ENCODE measurements around the gene GBGT1. TPM values are rescaled to one million over a fixed set of nuclear protein-coding genes. Genes with fewer than 3 reads are reported as not detected.

The GBGT1 gene
- total and polyA plus RNA-seq, 2 donors (not counting 1 experiment from before 2014, with no cell fraction given) = 2.6 to 4.1 TPM

DNA sequence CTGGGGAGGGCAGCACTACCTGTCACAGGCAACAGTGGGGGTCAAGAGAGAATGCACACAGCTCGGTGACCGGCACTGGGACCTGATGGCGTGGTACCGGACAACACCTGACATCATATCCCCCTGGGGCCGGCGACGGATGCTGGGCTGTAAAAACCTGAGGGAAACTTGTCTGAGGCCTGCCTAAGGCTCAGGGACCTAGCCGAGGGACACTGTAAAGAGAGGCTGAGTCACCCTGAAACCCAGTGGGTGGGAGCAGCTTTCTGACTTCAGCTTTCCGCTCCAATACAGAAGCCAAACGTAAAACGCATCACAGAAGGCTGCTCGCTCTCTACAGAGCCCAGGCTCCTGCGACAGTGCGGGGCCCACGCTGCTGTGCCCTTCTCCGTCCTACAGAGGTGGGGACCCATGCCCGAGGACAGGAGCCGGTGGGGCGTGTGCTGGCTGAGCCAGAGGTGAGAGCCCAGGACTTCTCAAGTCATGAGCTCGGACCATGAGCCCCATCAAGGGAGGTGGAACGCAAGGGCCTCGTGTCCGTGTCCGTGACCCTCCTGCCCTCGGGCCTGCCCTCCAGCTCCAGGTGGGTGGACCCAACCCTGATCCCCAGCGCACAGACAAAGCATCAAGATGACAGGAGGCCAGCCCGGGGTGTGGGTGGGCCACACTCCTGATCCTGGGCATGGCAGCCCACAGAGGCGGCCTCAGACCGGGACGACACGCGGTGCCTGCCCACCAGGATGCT lies 47.9 kb downstream of the GBGT1 start:
- Histone ChIP-seq H4K20me1 (ENCODE audit: control insufficient read depth, extremely low read depth, insufficient read depth, low read length) (no peaks in the 10 kb centered on the region), H3K36me3 (ENCODE audit: control insufficient read depth, insufficient read depth, low read length) (no peaks in the 10 kb centered on the region), H3K9ac (ENCODE audit: insufficient read depth, low read length) (no peak overlapping the region), H3K4me3 (replicated peaks in 1 of 4; ENCODE audit: control extremely low read depth in 1 of 4, insufficient read depth in 1 of 4, low read depth in 3 of 4, low read length in 4 of 4) (no peak overlapping the region), H3K9me3 (ENCODE audit: control insufficient read depth, insufficient read depth, low read depth, low read length) (no peaks in the 10 kb centered on the region), H3K4me2 (ENCODE audit: extremely low read depth, insufficient read depth, low read length) (no peak overlapping the region), H3K27me3 (ENCODE audit: control insufficient read depth, insufficient read depth, low read length) (no peaks in the 10 kb centered on the region), H3K27ac (ENCODE audit: insufficient read depth, low read length) (no peak overlapping the region), H3K79me2 (ENCODE audit: control insufficient read depth, insufficient read depth, low read length) (peaks cover 8% of the 10 kb centered on the region), H3K4me1 (ENCODE audit: control insufficient read depth, extremely low read depth, insufficient read depth, low read length) (peaks cover 14% of the 10 kb centered on the region), H2AFZ (ENCODE audit: low read length) (no peak overlapping the region)
- TF ChIP-seq EZH2 (IDR thresholded peaks at IDR 0.05; ENCODE audit: low read length, missing control alignments) = no peak
- TF ChIP-seq, protein P1, sequence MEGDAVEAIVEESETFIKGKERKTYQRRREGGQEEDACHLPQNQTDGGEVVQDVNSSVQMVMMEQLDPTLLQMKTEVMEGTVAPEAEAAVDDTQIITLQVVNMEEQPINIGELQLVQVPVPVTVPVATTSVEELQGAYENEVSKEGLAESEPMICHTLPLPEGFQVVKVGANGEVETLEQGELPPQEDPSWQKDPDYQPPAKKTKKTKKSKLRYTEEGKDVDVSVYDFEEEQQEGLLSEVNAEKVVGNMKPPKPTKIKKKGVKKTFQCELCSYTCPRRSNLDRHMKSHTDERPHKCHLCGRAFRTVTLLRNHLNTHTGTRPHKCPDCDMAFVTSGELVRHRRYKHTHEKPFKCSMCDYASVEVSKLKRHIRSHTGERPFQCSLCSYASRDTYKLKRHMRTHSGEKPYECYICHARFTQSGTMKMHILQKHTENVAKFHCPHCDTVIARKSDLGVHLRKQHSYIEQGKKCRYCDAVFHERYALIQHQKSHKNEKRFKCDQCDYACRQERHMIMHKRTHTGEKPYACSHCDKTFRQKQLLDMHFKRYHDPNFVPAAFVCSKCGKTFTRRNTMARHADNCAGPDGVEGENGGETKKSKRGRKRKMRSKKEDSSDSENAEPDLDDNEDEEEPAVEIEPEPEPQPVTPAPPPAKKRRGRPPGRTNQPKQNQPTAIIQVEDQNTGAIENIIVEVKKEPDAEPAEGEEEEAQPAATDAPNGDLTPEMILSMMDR (conservative IDR thresholded peaks at IDR 0.05 in 1 of 2, IDR thresholded peaks at IDR 0.05 in 1 of 2; ENCODE audit: low read depth in 1 of 2, low read length in 2 of 2) = no peak
- peak in 1 of 2 donors; percentile 81 for DNase-seq (ENCODE audit: low read depth in 2 of 2)

DNA sequence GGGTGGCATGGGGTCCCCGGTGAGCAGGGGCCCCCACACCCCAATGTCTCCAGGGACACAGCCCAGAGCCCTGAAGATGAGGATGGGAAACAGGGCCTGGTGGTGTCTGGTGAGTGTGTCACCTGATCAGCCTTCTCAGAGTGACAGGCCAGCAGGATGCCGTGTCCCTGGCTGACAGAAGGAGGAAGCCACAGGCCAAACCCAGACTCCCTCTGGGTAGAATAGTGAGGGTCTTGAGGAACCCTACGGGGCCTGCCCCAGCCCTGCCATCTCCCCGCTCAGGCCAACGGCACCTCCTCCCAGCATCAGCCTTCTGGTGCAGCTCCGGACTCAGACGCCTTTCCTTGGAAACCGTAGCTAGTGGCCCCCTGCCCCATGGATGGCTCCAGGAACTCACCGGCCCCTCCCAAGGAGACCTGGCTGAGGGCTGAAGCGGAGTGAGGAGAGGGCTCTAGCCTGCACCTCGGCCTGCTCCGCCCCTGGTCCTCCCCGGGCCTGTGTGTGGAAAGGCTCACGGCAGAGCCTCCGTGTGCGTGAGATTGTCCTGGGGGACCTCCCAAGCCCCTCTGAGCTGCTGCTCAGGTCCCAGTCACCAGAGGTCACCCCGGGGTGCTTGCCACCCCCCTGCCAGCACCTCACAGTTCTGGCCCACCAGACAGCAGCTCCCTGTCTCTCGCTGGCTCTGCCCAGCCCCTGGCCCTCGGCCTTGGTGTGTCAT lies 48.7 kb downstream of the GBGT1 start:
- TF ChIP-seq EZH2 (IDR thresholded peaks at IDR 0.05; ENCODE audit: low read length, missing control alignments) = no peak
- TF ChIP-seq, protein P1 (conservative IDR thresholded peaks at IDR 0.05 in 1 of 2, IDR thresholded peaks at IDR 0.05 in 1 of 2; ENCODE audit: low read depth in 1 of 2, low read length in 2 of 2) = no peak
- Histone ChIP-seq H3K36me3 (ENCODE audit: control insufficient read depth, insufficient read depth, low read length) (no peaks in the 10 kb centered on the region), H4K20me1 (ENCODE audit: control insufficient read depth, extremely low read depth, insufficient read depth, low read length) (no peaks in the 10 kb centered on the region), H3K4me2 (ENCODE audit: extremely low read depth, insufficient read depth, low read length) (no peak overlapping the region), H3K27ac (ENCODE audit: insufficient read depth, low read length) (no peak overlapping the region), H2AFZ (ENCODE audit: low read length) (no peak overlapping the region), H3K4me3 (replicated peaks in 1 of 4; ENCODE audit: control extremely low read depth in 1 of 4, insufficient read depth in 1 of 4, low read depth in 3 of 4, low read length in 4 of 4) (no peak overlapping the region), H3K9ac (ENCODE audit: insufficient read depth, low read length) (no peak overlapping the region), H3K27me3 (ENCODE audit: control insufficient read depth, insufficient read depth, low read length) (no peaks in the 10 kb centered on the region), H3K9me3 (ENCODE audit: control insufficient read depth, insufficient read depth, low read depth, low read length) (no peaks in the 10 kb centered on the region), H3K79me2 (ENCODE audit: control insufficient read depth, insufficient read depth, low read length) (peaks cover 8% of the 10 kb centered on the region), H3K4me1 (ENCODE audit: control insufficient read depth, extremely low read depth, insufficient read depth, low read length) (peaks cover 13% of the 10 kb centered on the region)
- DNase-seq (ENCODE audit: low read depth in 2 of 2) = no peak

Data from fibroblast of lung (primary cell).